Upper lobe of left lung (tissue), 6 donors: ENCODE results near the gene CKM. TPM values are rescaled to one million over a fixed set of nuclear protein-coding genes. Genes with fewer than 3 reads are reported as not detected.

Source experiments
- ATAC-seq, 2 donors: fragments of 200-7000 bp; cut with Tn5 transposase; one replicate each; pipeline ENCODE4 v1.9.1; 2022; ENCODE audit warnings: mild to moderate bottlenecking in 2 of 2, moderate library complexity in 2 of 2; ENCODE audit not compliant: low FRiP score in 2 of 2
- DNase-seq, 2 donors: peaks; one replicate each; pipeline ENCODE4 v3.0.0-alpha.2; 2019 to 2020
- H3K27ac ChIP-seq, 4 donors: fragments of 200-600 bp; sonication (generic); one replicate each; pipeline ENCODE4 v1.5.1; 2016 to 2019
- H3K27me3 ChIP-seq, 4 donors: fragments of 200-600 bp; sonication (generic); one replicate each; pipeline ENCODE4 v1.5.1; 2017 to 2019
- H3K36me3 ChIP-seq, 4 donors: fragments of 200-600 bp; sonication (generic); one replicate each; pipeline ENCODE4 v1.5.1; 2016 to 2019
- H3K4me1 ChIP-seq, 4 donors: fragments of 200-600 bp; sonication (generic); one replicate each; pipeline ENCODE4 v1.5.1; 2018 to 2019
- H3K4me3 ChIP-seq, 4 donors: fragments of 200-600 bp; sonication (generic); one replicate each; pipeline ENCODE4 v1.5.1; 2017 to 2019; ENCODE audit warnings: mild to moderate bottlenecking in 2 of 4, moderate library complexity in 1 of 4
- H3K9me3 ChIP-seq, 4 donors: fragments of 200-600 bp; sonication (generic); one replicate each; pipeline ENCODE4 v1.5.1; 2018 to 2019
- CTCF ChIP-seq, 6 experiments: fragments of 450-650 bp in 4 of 6; fragments of 200-600 bp in 2 of 6; sonication (generic) in 2 of 6; IDR thresholded peaks; one replicate each; pipeline ENCODE4 v1.5.1; 2016 to 2019; ENCODE audit warnings: antibody characterized with exemption in 6 of 6
- EP300 ChIP-seq, 4 donors: sonication (generic); formaldehyde crosslinking; IDR thresholded peaks; one replicate each; pipeline ENCODE4 v1.5.1; 2017; ENCODE audit warnings: antibody characterized with exemption in 4 of 4, control low read depth in 2 of 4
- POLR2A ChIP-seq, 4 donors: fragments of 450-650 bp; IDR thresholded peaks; one replicate each; pipeline ENCODE4 v1.5.1; 2016 to 2017; ENCODE audit warnings: antibody characterized with exemption in 4 of 4, mild to moderate bottlenecking in 2 of 4
- POLR2AphosphoS5 ChIP-seq, 2 donors: sonication (generic); formaldehyde crosslinking; IDR thresholded peaks; one replicate each; pipeline ENCODE4 v1.5.1; 2017; ENCODE audit warnings: antibody characterized with exemption in 2 of 2
- WGBS, 2 donors: methylation state at CpG; one replicate each; pipeline ENCODE4 v1.1.5; 2017 to 2018; 5-methylcytosine and 5-hydroxymethylcytosine counted together
- total RNA-seq, 6 donors: library from RNA; depleted of rRNA in 4 of 6; stranded (reverse); fragments of >200 nt in 4 of 6; gene quantifications; one replicate each; pipeline versions ENCODE4 v1.1.0 to v1.2.1, GENCODE V29; 2016 to 2021
- donor health status: DM: no; HTN: no; CAD: no; lungs with moderate emphysema.
- donor health status: DM: no; HTN: yes; CAD: no; lungs with severe emphysema.

Gene CKM
- total RNA-seq, 6 donors from 2014 or later = not detected

- Histone ChIP-seq H3K27ac (no peak overlapping the region), H3K4me1 (no peaks in the 10 kb centered on the region), H3K4me3 (no peak overlapping the region), H3K36me3 (peaks cover 0 to 26% (median 16%) of the 10 kb centered on the region in 4 donors), H3K27me3 (peaks cover 0 to 5% (median 2%) of the 10 kb centered on the region in 4 donors), H3K9me3 (no peaks in the 10 kb centered on the region)
- no peak for ATAC-seq
- DNase-seq = no peak
- TF ChIP-seq EP300 (IDR thresholded peaks at IDR 0.05) (no peak), CTCF (IDR thresholded peaks at IDR 0.05) (no peak), POLR2A (IDR thresholded peaks at IDR 0.05) (no peak), POLR2AphosphoS5 (IDR thresholded peaks at IDR 0.05) (no peak)
- 85 to 88% methylated on average over 17 to 19 of the region's 23 CpGs for WGBS, 2 donors
Measured at GRCh38 chr19:45348367-45349125, 25.9 kb upstream of the CKM start.

- no peak overlapping the region for H3K27ac ChIP-seq
- 67 to 74% methylated on average over 6 to 22 of the region's 25 CpGs for WGBS, 2 donors
- ATAC-seq (no peak), DNase-seq (no peak)
- TF ChIP-seq CTCF (IDR thresholded peaks at IDR 0.05) = no peak
- no peak for TF ChIP-seq POLR2A (IDR thresholded peaks at IDR 0.05)
- no peak for TF ChIP-seq EP300 (IDR thresholded peaks at IDR 0.05)
- no peak for TF ChIP-seq POLR2AphosphoS5 (IDR thresholded peaks at IDR 0.05)
- H3K4me3 ChIP-seq = no peak overlapping the region
- no peaks in the 10 kb centered on the region for H3K4me1 ChIP-seq
- H3K27me3 ChIP-seq = peaks cover 0 to 5% (median 2%) of the 10 kb centered on the region in 4 donors
- H3K36me3 ChIP-seq = peaks cover 0 to 21% (median 11%) of the 10 kb centered on the region in 4 donors
- H3K9me3 ChIP-seq = no peaks in the 10 kb centered on the region
Measured at GRCh38 chr19:45347570-45348366, 25.1 kb upstream of the CKM start.

- peaks cover 0 to 5% (median 2%) of the 10 kb centered on the region in 4 donors for H3K27me3 ChIP-seq
- DNase-seq = no peak
- no peak for ATAC-seq
Measured at GRCh38 chr19:45346449-45346848, 23.8 kb upstream of the CKM start.

GRCh38 chr19:45345506-45345860 lies 22.8 kb upstream of the CKM start:
- Histone ChIP-seq H3K9me3 (no peaks in the 10 kb centered on the region), H3K27ac (no peak overlapping the region), H3K36me3 (no peaks in the 10 kb centered on the region), H3K27me3 (peaks cover 0 to 12% (median 8%) of the 10 kb centered on the region in 4 donors), H3K4me3 (no peak overlapping the region), H3K4me1 (peaks cover 4 to 6% (median 5%) of the 10 kb centered on the region in 4 donors)
- TF ChIP-seq POLR2A (IDR thresholded peaks at IDR 0.05) = no peak
- no peak for TF ChIP-seq CTCF (IDR thresholded peaks at IDR 0.05)
- TF ChIP-seq POLR2AphosphoS5 (IDR thresholded peaks at IDR 0.05) = no peak
- no peak for TF ChIP-seq EP300 (IDR thresholded peaks at IDR 0.05)
- no peak for DNase-seq
- WGBS, 2 donors = 70 to 85% methylated on average over 8 to 13 of the region's 15 CpGs
- no peak for ATAC-seq

More at GRCh38 chr19:45346449-45346848, 23.8 kb upstream of the CKM start:
- TF ChIP-seq POLR2A (IDR thresholded peaks at IDR 0.05) (no peak), POLR2AphosphoS5 (IDR thresholded peaks at IDR 0.05) (no peak), CTCF (IDR thresholded peaks at IDR 0.05) (no peak), EP300 (IDR thresholded peaks at IDR 0.05) (no peak)
- Histone ChIP-seq H3K27ac (no peak overlapping the region), H3K4me1 (no peaks in the 10 kb centered on the region), H3K36me3 (peaks cover 0 to 8% (median 2%) of the 10 kb centered on the region in 4 donors), H3K9me3 (no peaks in the 10 kb centered on the region), H3K4me3 (no peak overlapping the region)
- 51 to 55% methylated on average over 2 to 4 of the region's 27 CpGs for WGBS, 2 donors
